GM12891 (cell line): ENCODE results near the gene VRK2.
"Not testable (repeated sequence)": the region's sequence is repeated elsewhere in the genome, so short reads cannot be mapped to it uniquely, and the experiment has no call there.

Experiments
- DNase-seq: peaks from one replicate; pipeline ENCODE4 v3.0.0; 2011; ENCODE audit warnings: low spot score; ENCODE audit not compliant: insufficient read length
- FAIRE-seq: peaks from 2 replicates; lab custom pipeline; 2011; peaks lifted over from hg19 to GRCh38; lab: Jason Lieb, UNC
- PAX5 ChIP-seq: IDR thresholded peaks from 2 replicates; pipeline ENCODE4 v1.6.1; 2011; ENCODE audit warnings: low read length, moderate library complexity, mild to moderate bottlenecking; ENCODE audit not compliant: insufficient read depth, severe bottlenecking
- POLR2A ChIP-seq: IDR thresholded peaks from 2 replicates; pipeline ENCODE4 v1.6.1; 2011; ENCODE audit warnings: low read depth, low read length, control low read depth
- POLR2AphosphoS5 ChIP-seq: IDR thresholded peaks from 2 replicates; pipeline ENCODE4 v1.6.1; 2011; ENCODE audit warnings: low read depth, low read length, control low read depth
- POU2F2 ChIP-seq: IDR thresholded peaks from 2 replicates; pipeline ENCODE4 v1.6.1; 2011; ENCODE audit warnings: low read depth, mild to moderate bottlenecking, control low read depth, low read length, moderate library complexity
- SPI1 ChIP-seq: IDR thresholded peaks from 2 replicates; pipeline ENCODE4 v1.6.1; 2011; ENCODE audit warnings: low read depth, low read length, control low read depth
- TAF1 ChIP-seq: IDR thresholded peaks from 2 replicates; pipeline ENCODE4 v1.6.1; 2011; ENCODE audit warnings: low read depth, low read length, control low read depth

The VRK2 gene

DNA sequence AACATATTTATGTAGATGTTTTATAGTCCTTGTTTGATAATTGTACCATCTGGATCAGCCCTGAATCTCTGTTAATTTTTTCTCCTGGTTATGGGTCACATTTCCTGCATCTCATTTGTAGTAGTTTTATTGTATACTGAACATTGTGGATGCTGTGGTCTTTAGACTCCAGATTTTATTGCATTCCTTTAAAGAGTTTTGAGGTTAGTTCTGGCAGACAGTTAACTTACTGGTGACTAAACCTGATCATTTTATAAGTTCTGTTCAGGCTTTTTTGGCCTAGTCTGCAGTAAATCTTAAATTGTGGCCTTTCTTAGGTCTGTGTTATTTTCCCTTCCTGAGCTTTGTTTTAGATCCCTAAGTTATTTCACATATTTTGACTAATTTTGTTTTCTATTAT lies 110.2 kb downstream of the VRK2 start:
- TF ChIP-seq PAX5 (no peak), POLR2AphosphoS5 (no peak), POU2F2 (no peak), SPI1 (no peak), TAF1 (no peak), POLR2A (no peak)
- FAIRE-seq, result no peak
- DNase-seq, result no peak

DNA sequence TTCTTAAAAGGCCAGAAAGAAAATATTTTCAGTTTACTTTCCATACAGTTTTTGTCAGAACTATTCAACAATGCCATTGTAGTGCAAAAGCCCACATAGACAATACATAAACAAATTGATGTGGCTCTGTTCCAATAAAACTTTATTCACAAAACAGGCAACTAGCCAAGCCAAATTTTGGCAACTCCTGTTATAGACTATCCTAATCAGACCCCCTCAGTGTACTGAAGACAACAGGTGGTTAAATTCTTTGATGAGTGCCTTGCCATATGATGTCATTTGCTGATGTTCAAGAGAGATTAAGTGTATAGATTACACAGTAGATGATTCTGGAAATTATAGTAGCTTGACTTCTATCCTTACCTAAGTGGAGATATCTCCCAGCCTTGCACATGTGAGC lies 111.1 kb downstream of the VRK2 start:
- no peak for FAIRE-seq
- TF ChIP-seq POU2F2, result no peak
- TF ChIP-seq POLR2A, result no peak
- TF ChIP-seq TAF1, result no peak
- TF ChIP-seq SPI1, result no peak
- no peak for TF ChIP-seq POLR2AphosphoS5
- TF ChIP-seq PAX5, result no peak
- DNase-seq, result no peak

DNA sequence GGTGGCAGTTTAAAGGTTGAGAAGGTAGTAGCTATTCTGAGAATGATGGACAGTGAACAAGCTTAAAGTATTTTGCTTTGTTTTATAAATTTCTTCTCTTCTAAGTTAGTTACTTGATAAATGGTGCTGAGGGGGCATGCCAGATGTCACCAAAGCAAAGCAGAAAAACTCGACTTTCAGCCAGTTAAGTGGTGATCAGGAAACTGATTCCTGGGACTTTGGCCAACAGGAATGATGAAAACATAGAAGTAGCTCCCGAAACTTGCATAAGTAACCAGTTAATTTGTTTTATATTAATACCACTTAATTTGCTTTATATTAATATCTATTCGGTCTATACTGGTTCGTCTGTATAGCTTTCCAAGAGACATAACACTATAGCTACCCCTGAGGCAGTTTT lies 111.9 kb downstream of the VRK2 start:
- TF ChIP-seq PAX5 (no peak), SPI1 (no peak), POLR2A (no peak), POU2F2 (no peak), POLR2AphosphoS5 (no peak), TAF1 (no peak)
- no peak for DNase-seq
- FAIRE-seq, result no peak

DNA sequence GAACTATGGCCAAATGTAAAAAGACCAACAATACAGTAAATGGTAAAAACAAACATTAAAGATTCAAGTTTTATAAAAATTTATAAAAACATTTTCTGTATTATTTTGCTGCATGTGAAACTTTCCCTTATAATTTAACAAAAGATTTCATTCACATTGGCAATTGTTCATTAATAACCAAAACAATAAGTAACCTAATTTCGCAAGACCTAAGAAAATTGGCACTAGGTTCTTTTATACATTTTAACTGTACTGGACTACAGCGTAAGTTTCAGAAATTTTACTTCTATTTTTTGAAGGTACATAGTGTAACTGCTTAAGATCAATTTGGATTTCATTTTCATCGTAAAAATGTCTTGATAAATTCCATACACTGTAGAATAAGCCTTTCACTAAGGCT lies 117.3 kb downstream of the VRK2 start:
- DNase-seq (no peak), FAIRE-seq (no peak)
- TF ChIP-seq POLR2A (no peak), POU2F2 (no peak), TAF1 (no peak), POLR2AphosphoS5 (no peak), PAX5 (no peak), SPI1 (no peak)

DNA sequence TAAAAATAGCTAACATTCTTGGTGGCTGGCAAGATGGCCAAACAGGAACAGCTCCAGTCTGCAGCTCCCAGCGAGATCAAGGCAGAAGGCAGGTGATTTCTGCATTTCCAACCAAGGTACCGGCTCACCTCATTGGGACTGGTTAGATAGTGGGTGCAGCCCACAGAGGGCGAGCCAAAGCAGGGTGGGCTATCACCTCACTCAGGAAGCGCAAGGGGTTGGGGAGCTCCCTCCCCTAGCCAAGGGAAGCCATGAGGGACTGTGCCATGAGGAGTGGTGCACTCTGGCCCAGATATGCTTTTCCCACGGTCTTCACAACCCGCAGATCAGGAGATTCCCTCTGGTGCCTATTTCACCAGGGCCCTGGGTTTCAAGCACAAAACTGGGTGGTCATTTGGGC lies 121.5 kb downstream of the VRK2 start:
- not testable (repeated sequence) for FAIRE-seq, DNase-seq

DNA sequence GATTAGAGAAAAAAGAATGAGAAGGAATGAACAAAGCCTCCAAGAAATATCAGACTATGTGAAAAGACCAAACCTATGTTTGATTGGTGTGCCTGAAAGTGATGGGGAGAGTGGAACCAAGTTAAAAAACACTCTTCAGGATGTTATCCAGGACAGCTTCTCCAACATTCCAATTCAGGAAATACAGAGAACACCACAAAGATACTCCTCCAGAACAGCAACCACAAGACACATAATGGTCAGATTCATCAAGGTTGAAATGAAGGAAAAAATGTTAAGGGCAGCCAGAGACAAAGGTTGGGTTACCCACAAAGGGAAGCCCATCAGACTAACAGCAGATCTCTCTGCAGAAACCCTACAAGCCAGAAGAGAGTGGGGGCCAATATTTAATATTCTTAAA lies 123.2 kb downstream of the VRK2 start:
- FAIRE-seq, DNase-seq: not testable (repeated sequence)

DNA sequence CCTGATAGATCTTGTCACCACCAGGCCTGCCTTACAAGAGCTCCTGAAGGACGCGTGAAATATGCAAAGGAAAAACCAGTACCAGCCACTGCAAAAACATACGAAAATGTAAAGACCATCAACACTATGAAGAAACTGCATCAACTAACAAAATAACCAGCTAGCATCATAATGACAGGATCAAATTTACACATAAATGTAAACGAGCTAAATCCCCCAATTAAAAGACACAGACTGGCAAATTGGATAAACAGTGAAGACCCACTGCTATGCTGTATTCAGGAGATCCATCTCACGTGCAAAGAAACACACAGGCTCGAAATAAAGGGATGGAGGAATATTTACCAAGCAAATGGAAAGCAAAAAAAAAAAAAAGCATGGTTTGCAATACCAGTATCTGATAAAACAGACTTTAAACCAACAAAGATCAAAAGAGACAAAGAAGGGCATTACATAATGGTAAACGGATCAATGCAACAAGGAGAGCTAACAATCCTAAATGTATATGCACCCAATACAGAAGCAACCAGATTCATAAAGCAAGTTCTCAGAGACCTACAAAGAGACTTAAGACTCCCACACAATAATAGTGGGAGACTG lies 123.8 kb downstream of the VRK2 start:
- FAIRE-seq, DNase-seq: not testable (repeated sequence)

DNA sequence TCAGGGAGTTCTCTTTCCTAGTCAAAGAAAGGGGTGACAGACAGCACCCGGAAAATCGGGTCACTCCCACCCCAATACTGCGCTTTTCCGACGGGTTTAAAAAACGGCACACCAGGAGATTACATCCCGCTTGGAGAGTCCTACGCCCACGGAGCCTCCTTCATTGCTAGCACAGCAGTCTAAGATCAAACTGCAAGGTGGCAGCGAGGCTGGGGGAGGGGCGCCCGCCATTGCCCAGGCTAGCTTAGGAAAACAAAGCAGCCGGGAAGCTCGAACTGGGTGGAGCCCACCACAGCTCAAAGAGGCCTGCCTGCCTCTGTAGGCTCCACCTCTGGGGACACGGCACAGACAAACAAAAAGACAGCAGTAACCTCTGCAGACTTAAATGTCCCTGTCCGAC lies 125.2 kb downstream of the VRK2 start:
- not testable (repeated sequence) for FAIRE-seq, DNase-seq

DNA sequence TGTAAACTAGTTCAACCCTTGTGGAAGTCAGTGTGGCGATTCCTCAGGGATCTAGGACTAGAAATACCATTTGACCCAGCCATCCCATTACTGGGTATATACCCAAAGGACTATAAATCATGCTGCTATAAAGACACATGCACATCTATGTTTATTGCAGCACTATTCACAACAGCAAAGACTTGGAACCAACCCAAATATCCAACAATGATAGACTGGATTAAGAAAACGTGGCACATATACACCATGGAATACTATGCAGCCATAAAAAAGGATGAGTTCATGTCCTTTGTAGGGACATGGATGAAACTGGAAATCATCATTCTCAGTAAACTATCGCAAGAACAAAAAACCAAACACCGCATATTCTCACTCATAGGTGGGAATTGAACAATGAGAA lies 130.6 kb downstream of the VRK2 start:
- FAIRE-seq, DNase-seq: not testable (repeated sequence)

DNA sequence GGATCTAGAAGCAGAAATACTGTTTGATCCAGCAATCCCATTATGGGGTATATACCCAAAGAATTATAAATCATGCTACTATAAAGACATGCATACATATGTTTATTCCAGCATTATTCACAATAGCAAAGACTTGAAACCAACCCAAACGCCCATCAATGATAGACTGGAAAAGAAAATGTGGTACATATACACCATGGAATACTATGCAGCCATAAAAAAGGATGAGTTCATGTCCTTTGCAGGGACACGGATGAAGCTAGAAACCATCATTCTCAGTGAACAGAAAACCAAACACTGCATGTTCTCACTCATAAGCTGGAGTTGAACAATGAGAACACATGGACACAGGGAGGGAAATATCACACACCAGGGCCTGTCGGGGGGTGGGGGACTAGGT lies 133.6 kb downstream of the VRK2 start:
- not testable (repeated sequence) for DNase-seq, FAIRE-seq

DNA sequence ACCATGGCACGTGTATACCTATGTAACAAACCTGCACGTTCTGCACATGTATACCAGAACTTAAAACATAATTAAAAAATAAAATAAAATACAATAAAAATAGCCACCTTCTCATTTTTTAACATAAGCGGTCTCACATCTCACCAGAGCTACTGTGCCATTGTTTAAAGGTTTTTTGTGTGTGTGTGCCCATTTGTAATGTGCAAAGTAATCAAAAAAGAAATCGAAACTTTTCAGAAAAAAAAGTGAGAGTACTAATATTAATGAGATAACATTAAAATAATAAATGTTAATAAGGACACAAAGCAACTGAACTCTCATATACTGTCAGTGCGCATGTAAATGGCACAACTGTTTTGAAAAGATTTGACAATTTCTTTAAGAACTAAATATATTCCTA lies 134.0 kb downstream of the VRK2 start:
- DNase-seq (no peak), FAIRE-seq (no peak)
- no peak for TF ChIP-seq TAF1
- TF ChIP-seq POLR2A, result no peak
- TF ChIP-seq SPI1, result no peak
- TF ChIP-seq PAX5, result no peak
- TF ChIP-seq POLR2AphosphoS5, result no peak
- TF ChIP-seq POU2F2, result no peak

DNA sequence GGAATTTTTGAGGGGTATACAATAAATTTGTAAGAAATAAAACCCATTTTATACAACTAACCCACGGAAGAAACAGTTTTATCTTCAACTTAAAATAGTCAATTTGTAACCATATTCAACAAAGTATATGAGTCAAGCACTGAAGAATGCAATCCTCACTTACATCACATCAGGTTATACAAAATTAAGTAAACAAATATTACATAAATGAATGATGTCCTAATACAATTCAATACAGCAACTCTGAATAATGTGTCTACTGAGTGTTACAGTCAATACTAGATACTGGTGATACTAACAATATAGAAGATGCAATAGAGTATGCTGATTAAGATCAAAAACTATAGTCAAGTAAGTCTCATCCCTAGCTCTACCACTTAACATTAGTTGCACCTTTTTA lies 135.9 kb downstream of the VRK2 start:
- TF ChIP-seq POU2F2, result no peak
- TF ChIP-seq SPI1, result no peak
- TF ChIP-seq TAF1, result no peak
- no peak for TF ChIP-seq PAX5
- no peak for TF ChIP-seq POLR2AphosphoS5
- TF ChIP-seq POLR2A, result no peak
- FAIRE-seq (no peak), DNase-seq (no peak)

DNA sequence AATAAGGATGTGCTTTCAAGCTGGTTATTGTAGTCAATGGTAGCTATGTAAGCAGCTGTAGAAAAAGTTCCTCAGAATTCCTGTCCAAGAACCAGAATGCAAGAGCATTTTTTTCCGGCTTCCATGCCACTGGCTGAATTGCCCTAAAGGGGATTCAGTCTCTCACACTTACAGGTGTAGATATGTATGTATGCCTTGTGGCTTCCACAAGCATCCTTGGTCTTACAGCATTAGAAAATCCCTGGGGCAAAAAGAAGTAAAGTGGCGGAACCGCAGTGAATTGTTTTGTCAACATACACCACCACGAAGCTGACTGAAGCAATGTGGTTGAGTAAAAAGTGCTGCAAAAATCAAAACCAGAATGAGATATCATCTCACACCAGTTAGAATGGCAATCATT lies 139.9 kb downstream of the VRK2 start:
- TF ChIP-seq TAF1 (no peak), PAX5 (no peak)
- FAIRE-seq (no peak), DNase-seq (no peak)

DNA sequence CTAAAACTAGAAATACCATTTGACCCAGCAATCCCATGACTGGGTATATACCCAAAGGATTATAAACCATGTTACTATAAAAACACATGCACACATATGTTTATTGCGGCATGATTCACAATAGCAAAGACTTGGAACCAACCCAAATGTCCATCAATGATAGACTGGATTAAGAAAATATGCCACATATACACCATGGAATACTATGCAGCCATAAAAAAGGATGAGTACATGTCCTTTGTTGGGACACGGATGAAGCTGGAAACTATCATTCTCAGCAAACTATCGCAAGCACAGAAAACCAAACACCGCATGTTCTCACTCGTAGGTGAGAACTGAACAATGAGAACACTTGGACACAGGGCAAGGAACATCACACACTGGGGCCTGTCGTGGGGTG lies 140.4 kb downstream of the VRK2 start:
- FAIRE-seq, DNase-seq: not testable (repeated sequence)
